Stomach (tissue), 9 donors: ENCODE measurements around the gene SYNPR. TPM values are rescaled to one million over a fixed set of nuclear protein-coding genes. Genes with fewer than 3 reads are reported as not detected.

Experiments used
- DNase-seq, 2 donors: peaks; one replicate each; pipeline versions ENCODE4 v3.0.0 to v3.0.0-alpha.2; 2013 to 2019
- H3K27ac ChIP-seq, 5 donors: fragments of 200-600 bp in 4 of 5; sonication (generic) in 4 of 5; one replicate each; pipeline ENCODE4 v1.5.1; 2013 to 2019; ENCODE audit warnings: mild to moderate bottlenecking in 1 of 5, moderate library complexity in 1 of 5
- H3K27me3 ChIP-seq, 3 donors: fragments of 200-600 bp; sonication (generic); one replicate each; pipeline ENCODE4 v1.5.1; 2017 to 2019; ENCODE audit warnings: mixed run types in 1 of 3
- H3K36me3 ChIP-seq, 4 donors: fragments of 200-600 bp; sonication (generic); 1 replicate in 3 of 4; 2 replicates in 1 of 4; pipeline ENCODE4 v1.5.1; 2016 to 2019
- H3K4me1 ChIP-seq, 4 donors: fragments of 200-600 bp; sonication (generic); one replicate each; pipeline ENCODE4 v1.5.1; 2016 to 2019
- H3K4me3 ChIP-seq, 4 donors: fragments of 200-600 bp; sonication (generic) in 3 of 4; one replicate each; pipeline ENCODE4 v1.5.1; 2016 to 2019; ENCODE audit warnings: mild to moderate bottlenecking in 1 of 4
- H3K9me3 ChIP-seq, 4 donors: fragments of 200-600 bp; sonication (generic); one replicate each; pipeline ENCODE4 v1.5.1; 2016 to 2019
- CTCF ChIP-seq, 7 experiments: fragments of 450-650 bp in 4 of 7; fragments of 200-600 bp in 3 of 7; sonication (generic) in 3 of 7; IDR thresholded peaks; one replicate each; pipeline ENCODE4 v1.5.1; 2016 to 2019; ENCODE audit warnings: antibody characterized with exemption in 7 of 7, control low read depth in 2 of 7, mild to moderate bottlenecking in 1 of 7
- EP300 ChIP-seq: sonication (generic); formaldehyde crosslinking; IDR thresholded peaks from one replicate; pipeline ENCODE4 v1.6.1; 2017; ENCODE audit warnings: antibody characterized with exemption
- POLR2A ChIP-seq, 4 donors: fragments of 450-650 bp; IDR thresholded peaks; one replicate each; pipeline ENCODE4 v1.6.1; 2016; ENCODE audit warnings: antibody characterized with exemption in 4 of 4, control low read depth in 2 of 4, mild to moderate bottlenecking in 1 of 4, moderate library complexity in 1 of 4
- POLR2AphosphoS5 ChIP-seq, 3 donors: sonication (generic); formaldehyde crosslinking; IDR thresholded peaks; one replicate each; pipeline ENCODE4 v1.6.1; 2016; ENCODE audit warnings: antibody characterized with exemption in 3 of 3
- WGBS, 5 donors: extraction: QIAGEN DNeasy Blood & Tissue Kit in 3 of 5; methylation state at CpG; one replicate each; pipeline versions ENCODE4 v1.1.5 to v1.1.7; 2013 to 2018; 5-methylcytosine and 5-hydroxymethylcytosine counted together
- intact Hi-C: fragments of 100-400 bp; cut with DNase I; formaldehyde crosslinking; loops from one replicate; pipeline ENCODE4 v1.15.1; 2023; ENCODE audit warnings: low total_unique reads
- polyA plus RNA-seq, 3 donors: library from polyadenylated mRNA; stranded (reverse); fragments of 200-250 nt; gene quantifications; one replicate each; pipeline ENCODE4 v1.2.3, GENCODE V29; 2013
- total RNA-seq, 5 donors: library from RNA; depleted of rRNA; stranded (reverse); fragments of >200 nt; gene quantifications; one replicate each; pipeline versions ENCODE4 v1.1.0 to v1.2.3, GENCODE V29; 2014 to 2016
- donor health status: healthy with polysubstance abuse.
- donor health status: Bipolar disorder and iron deficiency.
- donor health status: healthy.

SYNPR gene
- total and polyA plus RNA-seq, 8 donors: 0.13 to 1.7 (median 0.31) TPM; not detected in 3

GRCh38 chr3:63492464-63492863 lies 214.4 kb downstream of the SYNPR start:
- H3K36me3 ChIP-seq: no peaks in the 10 kb centered on the region
- no peak for TF ChIP-seq EP300
- TF ChIP-seq POLR2AphosphoS5 (IDR thresholded peaks at IDR 0.05): no peak
- no peak for TF ChIP-seq CTCF (IDR thresholded peaks at IDR 0.05)
- TF ChIP-seq POLR2A (IDR thresholded peaks at IDR 0.05): no peak
- H3K4me3 ChIP-seq: no peak overlapping the region
- intact Hi-C loops: no loop called here
- H3K27ac ChIP-seq: no peak overlapping the region
- WGBS, 5 donors: 32 to 37% (median 37%) methylated on average over 2 of the region's 2 CpGs
- no peaks in the 10 kb centered on the region for H3K27me3 ChIP-seq
- peak in 1 of 2 donors; percentile 20 for DNase-seq
- no peaks in the 10 kb centered on the region for H3K9me3 ChIP-seq
- H3K4me1 ChIP-seq: no peaks in the 10 kb centered on the region

GRCh38 chr3:63493101-63493500 lies 215.0 kb downstream of the SYNPR start:
- no peak overlapping the region for H3K4me3 ChIP-seq
- intact Hi-C loops: no loop called here
- H3K27me3 ChIP-seq: no peaks in the 10 kb centered on the region
- no peaks in the 10 kb centered on the region for H3K36me3 ChIP-seq
- no peaks in the 10 kb centered on the region for H3K4me1 ChIP-seq
- no peak for DNase-seq
- no peaks in the 10 kb centered on the region for H3K9me3 ChIP-seq
- H3K27ac ChIP-seq: no peak overlapping the region
- WGBS, 5 donors: 76 to 93% (median 83%) methylated on average over 3 of the region's 3 CpGs
- no peak for TF ChIP-seq POLR2A (IDR thresholded peaks at IDR 0.05)
- no peak for TF ChIP-seq POLR2AphosphoS5 (IDR thresholded peaks at IDR 0.05)
- TF ChIP-seq CTCF (IDR thresholded peaks at IDR 0.05): no peak
- no peak for TF ChIP-seq EP300

GRCh38 chr3:63494646-63495045 lies 216.5 kb downstream of the SYNPR start:
- no peaks in the 10 kb centered on the region for H3K27me3 ChIP-seq
- H3K27ac ChIP-seq: no peak overlapping the region
- intact Hi-C loops: no loop called here
- TF ChIP-seq CTCF (IDR thresholded peaks at IDR 0.05): no peak
- TF ChIP-seq EP300: no peak
- no peak for TF ChIP-seq POLR2A (IDR thresholded peaks at IDR 0.05)
- no peak for TF ChIP-seq POLR2AphosphoS5 (IDR thresholded peaks at IDR 0.05)
- no peak overlapping the region for H3K4me3 ChIP-seq
- 95 to 100% (median 97%) methylated on average over 1 of the region's 1 CpG for WGBS, 5 donors
- no peaks in the 10 kb centered on the region for H3K36me3 ChIP-seq
- DNase-seq: no peak
- no peaks in the 10 kb centered on the region for H3K9me3 ChIP-seq
- H3K4me1 ChIP-seq: no peaks in the 10 kb centered on the region

- WGBS, 5 donors: 71 to 85% (median 78%) methylated on average over 2 of the region's 2 CpGs
- no peak for DNase-seq
These were observed 219.5 kb downstream of the SYNPR start for GRCh38 chr3:63497641-63498040.

More at GRCh38 chr3:63497641-63498040, 219.5 kb downstream of the SYNPR start:
- intact Hi-C loops: no loop called here
- TF ChIP-seq EP300: no peak
- TF ChIP-seq POLR2AphosphoS5 (IDR thresholded peaks at IDR 0.05): no peak
- TF ChIP-seq CTCF (IDR thresholded peaks at IDR 0.05): no peak
- TF ChIP-seq POLR2A (IDR thresholded peaks at IDR 0.05): no peak
- H3K27me3 ChIP-seq: no peaks in the 10 kb centered on the region
- no peaks in the 10 kb centered on the region for H3K9me3 ChIP-seq
- no peaks in the 10 kb centered on the region for H3K4me1 ChIP-seq
- no peak overlapping the region for H3K4me3 ChIP-seq
- H3K36me3 ChIP-seq: no peaks in the 10 kb centered on the region
- H3K27ac ChIP-seq: no peak overlapping the region
